OCI-LY3 (cell line): Measurements from ENCODE around the gene TBX10.
"Not testable (repeated sequence)": the region's sequence is repeated elsewhere in the genome, so short reads cannot be mapped to it uniquely, and the experiment has no call there.

ENCODE experiments used
- H2AFZ ChIP-seq: fragments of 200-600, 300-600 bp; shearing (Covaris generic); 2 replicates; pipeline ENCODE4 v1.6.0; 2014; ENCODE audit warnings: antibody characterized with exemption, low read depth, low read length
- H3K27ac ChIP-seq: fragments of 200-600, 300-600 bp; sonication (generic); 2 replicates; pipeline ENCODE4 v1.5.1; 2014; ENCODE audit warnings: mild to moderate bottlenecking, low read length, moderate library complexity, mixed read lengths
- H3K27me3 ChIP-seq: fragments of 200-600, 300-600 bp; sonication (generic); 2 replicates; pipeline ENCODE4 v1.6.1; 2014; ENCODE audit warnings: low read depth, low read length, mixed read lengths
- H3K36me3 ChIP-seq: fragments of 200-600, 300-600 bp; sonication (generic); replicated peaks from 2 replicates; pipeline ENCODE3; 2014; ENCODE audit warnings: low read depth, low read length, mixed read lengths
- H3K4me1 ChIP-seq: fragments of 300-600, 200-600 bp; sonication (generic); 2 replicates; pipeline ENCODE4 v1.6.1; 2014; ENCODE audit warnings: low read length, mixed read lengths
- H3K4me2 ChIP-seq: fragments of 200-600, 300-600 bp; sonication (generic); 2 replicates; pipeline ENCODE4 v1.6.1; 2014; ENCODE audit warnings: low read length, mixed read lengths
- H3K4me3 ChIP-seq: fragments of 300-600, 200-600 bp; sonication (generic); 2 replicates; pipeline ENCODE4 v1.5.1; 2014; ENCODE audit warnings: antibody characterized with exemption, mild to moderate bottlenecking, low read length, moderate library complexity
- H3K79me2 ChIP-seq: fragments of 300-600, 200-600 bp; shearing (Covaris generic); 2 replicates; pipeline ENCODE4 v1.6.1; 2014; ENCODE audit warnings: mild to moderate bottlenecking, low read length, mixed read lengths
- H3K9ac ChIP-seq: fragments of 300-600, 200-600 bp; shearing (Covaris generic); 2 replicates; pipeline ENCODE4 v1.6.0; 2014; ENCODE audit warnings: mild to moderate bottlenecking, low read length, moderate library complexity
- H3K9me3 ChIP-seq: fragments of 200-600, 300-600 bp; shearing (Covaris generic); 2 replicates; pipeline ENCODE4 v1.6.1; 2014; ENCODE audit warnings: low read length, mixed read lengths; ENCODE audit not compliant: insufficient read depth
- H4K20me1 ChIP-seq: fragments of 200-600, 300-600 bp; sonication (generic); 2 replicates; pipeline ENCODE4 v1.6.1; 2016; ENCODE audit warnings: low read length, mixed read lengths; ENCODE audit not compliant: insufficient read depth
- EZH2phosphoT487 ChIP-seq: fragments of 200-600 bp; shearing (Covaris generic); IDR thresholded peaks from 2 replicates; pipeline ENCODE4 v1.6.1; 2018; ENCODE audit warnings: antibody characterized with exemption, mixed run types, low read depth
- TF ChIP-seq, protein P1 (sequence below): fragments of 200-600, 300-600 bp; sonication (generic); IDR thresholded peaks from 2 replicates; pipeline ENCODE4 v1.5.1; 2014; ENCODE audit warnings: antibody characterized with exemption, low read length, low read depth

The TBX10 gene

DNA sequence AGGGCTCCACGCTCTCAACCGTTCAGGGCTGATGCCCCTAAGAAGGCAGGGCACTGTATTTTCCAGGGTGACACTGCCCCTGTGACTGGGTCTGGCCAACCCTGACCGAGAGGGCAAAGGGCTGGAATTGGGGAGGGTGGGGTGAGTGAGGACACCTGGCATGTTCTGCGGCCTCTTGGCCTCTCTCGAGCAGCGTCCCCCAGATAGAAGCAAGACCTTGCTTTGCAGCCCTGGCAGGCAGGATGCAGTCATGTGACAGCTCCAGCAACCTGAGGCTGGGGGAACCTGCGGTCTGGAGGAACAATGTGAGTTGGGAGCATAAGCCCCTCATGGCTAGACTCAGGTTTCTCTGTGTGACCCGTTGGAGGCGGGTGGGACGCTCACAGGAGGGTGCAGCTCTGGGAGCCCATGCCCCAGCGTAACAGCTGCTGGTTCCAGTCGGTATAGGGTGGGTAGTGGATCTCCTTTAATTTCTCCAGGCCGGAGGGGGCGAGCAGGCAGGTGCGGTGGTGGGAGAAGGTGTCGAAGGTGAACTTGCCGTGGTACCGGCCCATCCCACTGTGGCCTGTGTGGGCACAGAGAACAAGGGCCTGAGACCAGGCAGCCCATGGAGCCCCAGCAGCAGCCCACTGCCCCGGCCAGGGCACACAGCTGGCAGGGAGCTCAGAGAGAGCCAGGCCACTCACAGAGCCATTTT is 23.4 kb upstream of the TBX10 start:
- Histone ChIP-seq H3K79me2 (no peaks in the 10 kb centered on the region), H3K27me3 (peaks cover 31% of the 10 kb centered on the region), H3K9ac (no peak overlapping the region), H3K4me3 (no peak overlapping the region), H3K4me1 (peaks cover 17% of the 10 kb centered on the region), H3K9me3 (no peaks in the 10 kb centered on the region; the same call in 1 of the 2 replicates), H4K20me1 (no peaks in the 10 kb centered on the region), H2AFZ (no peak overlapping the region), H3K4me2 (no peak overlapping the region), H3K36me3 (no peaks in the 10 kb centered on the region), H3K27ac (no peak overlapping the region)
- TF ChIP-seq, protein P1, sequence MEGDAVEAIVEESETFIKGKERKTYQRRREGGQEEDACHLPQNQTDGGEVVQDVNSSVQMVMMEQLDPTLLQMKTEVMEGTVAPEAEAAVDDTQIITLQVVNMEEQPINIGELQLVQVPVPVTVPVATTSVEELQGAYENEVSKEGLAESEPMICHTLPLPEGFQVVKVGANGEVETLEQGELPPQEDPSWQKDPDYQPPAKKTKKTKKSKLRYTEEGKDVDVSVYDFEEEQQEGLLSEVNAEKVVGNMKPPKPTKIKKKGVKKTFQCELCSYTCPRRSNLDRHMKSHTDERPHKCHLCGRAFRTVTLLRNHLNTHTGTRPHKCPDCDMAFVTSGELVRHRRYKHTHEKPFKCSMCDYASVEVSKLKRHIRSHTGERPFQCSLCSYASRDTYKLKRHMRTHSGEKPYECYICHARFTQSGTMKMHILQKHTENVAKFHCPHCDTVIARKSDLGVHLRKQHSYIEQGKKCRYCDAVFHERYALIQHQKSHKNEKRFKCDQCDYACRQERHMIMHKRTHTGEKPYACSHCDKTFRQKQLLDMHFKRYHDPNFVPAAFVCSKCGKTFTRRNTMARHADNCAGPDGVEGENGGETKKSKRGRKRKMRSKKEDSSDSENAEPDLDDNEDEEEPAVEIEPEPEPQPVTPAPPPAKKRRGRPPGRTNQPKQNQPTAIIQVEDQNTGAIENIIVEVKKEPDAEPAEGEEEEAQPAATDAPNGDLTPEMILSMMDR, result no peak
- no peak for TF ChIP-seq EZH2phosphoT487

DNA sequence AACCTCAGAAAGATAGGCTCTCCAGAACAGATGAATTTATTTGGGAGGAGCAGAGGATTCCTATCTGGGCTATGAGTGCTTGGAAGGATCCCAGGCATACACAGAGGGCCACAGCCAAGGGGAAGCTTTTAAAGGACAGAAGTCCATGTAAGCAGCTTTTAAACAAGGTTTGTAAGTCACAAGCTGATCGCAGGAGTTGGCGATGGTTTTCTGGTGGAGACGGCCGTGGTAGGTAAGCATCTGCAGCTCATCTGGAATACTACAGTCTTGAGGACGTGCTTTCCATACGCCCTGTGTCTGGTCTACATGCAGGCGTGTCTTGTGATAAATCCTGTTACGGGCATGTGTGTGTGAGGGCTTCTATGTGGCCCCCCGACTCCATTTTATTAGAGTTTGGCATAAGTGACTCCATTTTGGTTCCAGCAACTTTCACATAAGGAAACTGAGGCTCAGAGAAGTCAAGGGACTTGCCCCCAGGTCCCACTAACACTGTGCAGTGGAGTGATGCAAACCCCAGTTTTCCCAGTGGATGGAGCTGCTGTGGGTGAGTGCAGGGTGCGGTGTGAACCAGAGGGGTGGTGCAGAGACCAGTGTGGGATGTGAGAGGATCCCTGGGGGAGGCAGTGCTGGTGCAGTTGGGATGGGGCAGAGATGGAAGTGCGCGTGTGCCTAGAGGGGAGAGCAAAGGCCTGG is 22.7 kb upstream of the TBX10 start:
- no peak overlapping the region for H3K4me2 ChIP-seq
- H3K79me2 ChIP-seq, result no peaks in the 10 kb centered on the region
- H4K20me1 ChIP-seq, result no peaks in the 10 kb centered on the region
- H2AFZ ChIP-seq, result no peak overlapping the region
- no peak overlapping the region for H3K27ac ChIP-seq
- TF ChIP-seq EZH2phosphoT487, result no peak
- TF ChIP-seq, protein P1, result no peak
- no peak overlapping the region for H3K4me3 ChIP-seq
- H3K4me1 ChIP-seq, result peaks cover 14% of the 10 kb centered on the region
- no peak overlapping the region for H3K9ac ChIP-seq
- H3K36me3 ChIP-seq, result peaks cover 4% of the 10 kb centered on the region
- H3K27me3 ChIP-seq, result peaks cover 31% of the 10 kb centered on the region
- H3K9me3 ChIP-seq, result peaks cover 6% of the 10 kb centered on the region

GRCh38 chr11:67660752-67661151 is 21.2 kb upstream of the TBX10 start:
- H3K79me2 ChIP-seq, H3K4me2 ChIP-seq, H3K4me3 ChIP-seq, H4K20me1 ChIP-seq, H2AFZ ChIP-seq, H3K9ac ChIP-seq, H3K36me3 ChIP-seq, H3K27ac ChIP-seq: not testable (repeated sequence)
- peaks cover 21% of the 10 kb centered on the region for H3K9me3 ChIP-seq
- peaks cover 11% of the 10 kb centered on the region for H3K4me1 ChIP-seq
- H3K27me3 ChIP-seq, result peaks cover 25% of the 10 kb centered on the region

- not testable (repeated sequence) for H4K20me1 ChIP-seq, H2AFZ ChIP-seq, H3K27ac ChIP-seq, H3K9ac ChIP-seq, H3K36me3 ChIP-seq, H3K4me2 ChIP-seq, H3K4me3 ChIP-seq, H3K79me2 ChIP-seq
- Histone ChIP-seq H3K27me3 (peaks cover 24% of the 10 kb centered on the region), H3K4me1 (peaks cover 11% of the 10 kb centered on the region), H3K9me3 (peaks cover 26% of the 10 kb centered on the region)
These were observed 20.1 kb upstream of the TBX10 start for GRCh38 chr11:67659651-67660165.

DNA sequence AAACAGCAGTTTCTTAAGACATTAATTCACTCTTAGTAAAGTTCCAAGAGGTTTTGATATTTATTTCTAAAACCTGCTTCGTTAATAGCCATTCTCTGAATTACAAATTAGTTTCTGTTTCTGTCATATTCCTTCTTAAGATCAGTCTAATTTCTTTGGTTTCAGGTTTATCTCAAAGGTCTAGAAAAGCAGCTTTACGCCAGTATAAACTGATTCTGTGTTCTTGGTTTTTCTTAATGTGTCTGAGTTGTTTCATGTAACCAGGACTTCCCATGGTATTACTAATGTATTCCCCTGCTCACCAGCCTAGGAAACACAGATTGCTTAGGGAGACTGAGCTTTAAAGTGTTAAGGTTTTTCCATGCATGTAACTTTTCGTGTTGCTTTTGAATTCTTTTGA is 17.7 kb upstream of the TBX10 start:
- no peak overlapping the region for H3K4me2 ChIP-seq
- H4K20me1 ChIP-seq, result no peaks in the 10 kb centered on the region
- H3K27ac ChIP-seq, result no peak overlapping the region

More for the DNA sequence above, 17.7 kb upstream of the TBX10 start:
- Histone ChIP-seq H3K9me3 (peaks cover 26% of the 10 kb centered on the region), H3K27me3 (peaks cover 25% of the 10 kb centered on the region), H3K79me2 (no peaks in the 10 kb centered on the region), H3K4me1 (peaks cover 11% of the 10 kb centered on the region), H3K36me3 (peaks cover 4% of the 10 kb centered on the region), H2AFZ (no peak overlapping the region), H3K9ac (no peak overlapping the region), H3K4me3 (no peak overlapping the region)
- no peak for TF ChIP-seq EZH2phosphoT487
- TF ChIP-seq, protein P1, result no peak
